Left ventricle myocardium inferior (tissue), 1 donor: ENCODE data around the gene PIP4K2C. TPM values are rescaled to one million over a fixed set of nuclear protein-coding genes. Genes with fewer than 3 reads are reported as not detected.

Experiments used
- DNase-seq: peaks from one replicate; pipeline ENCODE4 v3.0.0-alpha.2; 2020
- H3K27ac ChIP-seq: fragments of 200-600 bp; replicated peaks from 2 replicates; pipeline ENCODE4 v1.8.0; 2021
- H3K27me3 ChIP-seq: fragments of 200-600 bp; 2 replicates; pipeline ENCODE4 v1.8.0; 2021; ENCODE audit warnings: low read depth
- H3K36me3 ChIP-seq: fragments of 200-600 bp; 2 replicates; pipeline ENCODE4 v1.8.0; 2021
- H3K4me1 ChIP-seq: fragments of 200-600 bp; 2 replicates; pipeline ENCODE4 v1.8.0; 2021
- H3K4me3 ChIP-seq: fragments of 200-600 bp; 2 replicates; pipeline ENCODE4 v1.8.0; 2021; ENCODE audit warnings: mild to moderate bottlenecking, moderate library complexity
- H3K9me3 ChIP-seq: fragments of 200-600 bp; replicated peaks from 2 replicates; pipeline ENCODE4 v1.8.0; 2021
- intact Hi-C: fragments of 100-400 bp; cut with micrococcal nuclease; formaldehyde crosslinking; loops from one replicate; pipeline ENCODE4 v1.11.0; 2022
- total RNA-seq: library from RNA; stranded (reverse); fragmentation: NEBNext Ultra II Directional; extraction: Animal tissue kit (Norgen Biotek cat#: 25700); gene quantifications from one replicate; pipeline ENCODE4 v1.2.1, GENCODE V29; 2021
- TF ChIP-seq, protein P1 (sequence below): fragments of 200-600 bp; IDR thresholded peaks from 2 replicates; pipeline ENCODE4 v1.8.0; 2021; ENCODE audit warnings: antibody characterized with exemption, mild to moderate bottlenecking, borderline replicate concordance
- donor health status: DM: no; HTN: yes; CAD: no; lungs with severe emphysema.

PIP4K2C gene
- total RNA-seq, 1 donor from 2014 or later = 12.3 TPM

DNA sequence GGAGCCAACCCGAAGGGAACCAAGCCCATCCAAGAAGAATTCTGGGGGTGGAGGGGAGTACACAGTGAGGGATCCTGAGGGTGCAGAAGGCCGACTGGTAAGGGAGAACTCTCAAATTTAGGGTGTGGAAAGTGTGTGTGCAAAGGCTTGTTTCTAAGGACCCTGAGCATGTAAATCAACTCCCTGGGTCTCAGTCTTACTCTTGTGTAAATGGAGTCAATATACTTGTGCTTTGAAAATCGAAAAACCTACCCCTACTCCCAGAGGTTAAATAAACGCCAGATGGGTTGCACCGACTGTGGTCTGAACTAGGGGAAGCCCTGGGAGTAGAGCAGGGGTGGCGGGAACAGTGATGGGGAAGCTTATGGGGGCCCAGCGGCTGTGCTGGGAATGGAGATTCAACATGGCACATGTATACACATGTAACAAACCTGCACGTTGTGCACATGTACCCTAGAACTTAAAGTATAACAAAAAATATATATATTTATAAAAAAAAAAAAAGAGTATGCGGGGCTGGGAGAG lies 36.0 kb downstream of the PIP4K2C start:
- Histone ChIP-seq H3K27ac (no peak overlapping the region), H3K36me3 (peaks cover 9% of the 10 kb centered on the region)
- TF ChIP-seq, protein P1, sequence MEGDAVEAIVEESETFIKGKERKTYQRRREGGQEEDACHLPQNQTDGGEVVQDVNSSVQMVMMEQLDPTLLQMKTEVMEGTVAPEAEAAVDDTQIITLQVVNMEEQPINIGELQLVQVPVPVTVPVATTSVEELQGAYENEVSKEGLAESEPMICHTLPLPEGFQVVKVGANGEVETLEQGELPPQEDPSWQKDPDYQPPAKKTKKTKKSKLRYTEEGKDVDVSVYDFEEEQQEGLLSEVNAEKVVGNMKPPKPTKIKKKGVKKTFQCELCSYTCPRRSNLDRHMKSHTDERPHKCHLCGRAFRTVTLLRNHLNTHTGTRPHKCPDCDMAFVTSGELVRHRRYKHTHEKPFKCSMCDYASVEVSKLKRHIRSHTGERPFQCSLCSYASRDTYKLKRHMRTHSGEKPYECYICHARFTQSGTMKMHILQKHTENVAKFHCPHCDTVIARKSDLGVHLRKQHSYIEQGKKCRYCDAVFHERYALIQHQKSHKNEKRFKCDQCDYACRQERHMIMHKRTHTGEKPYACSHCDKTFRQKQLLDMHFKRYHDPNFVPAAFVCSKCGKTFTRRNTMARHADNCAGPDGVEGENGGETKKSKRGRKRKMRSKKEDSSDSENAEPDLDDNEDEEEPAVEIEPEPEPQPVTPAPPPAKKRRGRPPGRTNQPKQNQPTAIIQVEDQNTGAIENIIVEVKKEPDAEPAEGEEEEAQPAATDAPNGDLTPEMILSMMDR = no peak

DNA sequence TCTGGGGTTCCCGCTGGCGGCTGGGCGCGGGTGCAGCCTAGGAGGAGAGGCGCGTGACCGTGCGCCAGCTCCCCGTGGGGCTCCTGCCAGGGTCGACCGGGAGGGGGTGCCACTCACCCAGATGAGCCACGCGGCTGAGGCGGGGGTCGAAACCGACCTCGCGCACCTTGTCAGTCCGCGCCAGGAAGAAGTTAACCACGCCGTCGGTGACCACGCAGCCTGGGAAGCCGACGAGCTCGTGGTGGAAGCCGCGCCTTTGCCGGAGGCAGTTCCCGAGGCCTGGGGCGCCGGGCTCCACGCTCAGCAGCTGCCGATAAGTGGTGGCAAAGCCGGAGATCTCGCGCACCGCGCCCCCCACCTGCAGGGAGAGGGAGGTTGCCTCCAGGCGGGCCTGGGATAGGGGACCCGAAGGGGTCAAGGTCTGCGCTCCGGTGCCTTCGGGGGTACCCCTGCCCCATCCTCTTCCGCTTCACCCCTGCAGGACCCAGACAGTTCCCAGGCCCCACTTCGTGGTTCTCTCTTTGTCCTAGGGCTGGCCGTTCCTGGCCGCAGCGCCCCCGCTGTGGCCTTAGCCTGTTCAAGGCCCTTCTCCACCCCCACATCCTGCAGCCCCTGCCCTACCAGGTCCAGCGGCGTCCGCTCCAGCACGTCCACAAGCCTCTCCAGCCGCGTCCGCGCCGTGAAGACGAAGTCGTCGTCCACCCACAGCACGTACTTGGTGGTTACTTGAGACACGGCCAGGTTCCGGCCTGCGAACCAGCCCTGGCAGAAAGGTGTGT lies 36.7 kb downstream of the PIP4K2C start:
- TF ChIP-seq, protein P1 = no peak
- peaks cover 91% of the 10 kb centered on the region for H3K27me3 ChIP-seq
- no peaks in the 10 kb centered on the region for H3K9me3 ChIP-seq
- no peak for DNase-seq
- no peak overlapping the region for H3K27ac ChIP-seq
- peaks cover 9% of the 10 kb centered on the region for H3K36me3 ChIP-seq
- H3K4me1 ChIP-seq = peaks cover 20% of the 10 kb centered on the region
- H3K4me3 ChIP-seq = peak overlapping the region; percentile 27
- intact Hi-C loops = no loop called here

More for the DNA sequence above, 36.0 kb downstream of the PIP4K2C start:
- Histone ChIP-seq H3K4me1 (peaks cover 16% of the 10 kb centered on the region), H3K27me3 (peaks cover 91% of the 10 kb centered on the region), H3K4me3 (no peak overlapping the region), H3K9me3 (no peaks in the 10 kb centered on the region)
- intact Hi-C loops = no loop called here
- DNase-seq = no peak

DNA sequence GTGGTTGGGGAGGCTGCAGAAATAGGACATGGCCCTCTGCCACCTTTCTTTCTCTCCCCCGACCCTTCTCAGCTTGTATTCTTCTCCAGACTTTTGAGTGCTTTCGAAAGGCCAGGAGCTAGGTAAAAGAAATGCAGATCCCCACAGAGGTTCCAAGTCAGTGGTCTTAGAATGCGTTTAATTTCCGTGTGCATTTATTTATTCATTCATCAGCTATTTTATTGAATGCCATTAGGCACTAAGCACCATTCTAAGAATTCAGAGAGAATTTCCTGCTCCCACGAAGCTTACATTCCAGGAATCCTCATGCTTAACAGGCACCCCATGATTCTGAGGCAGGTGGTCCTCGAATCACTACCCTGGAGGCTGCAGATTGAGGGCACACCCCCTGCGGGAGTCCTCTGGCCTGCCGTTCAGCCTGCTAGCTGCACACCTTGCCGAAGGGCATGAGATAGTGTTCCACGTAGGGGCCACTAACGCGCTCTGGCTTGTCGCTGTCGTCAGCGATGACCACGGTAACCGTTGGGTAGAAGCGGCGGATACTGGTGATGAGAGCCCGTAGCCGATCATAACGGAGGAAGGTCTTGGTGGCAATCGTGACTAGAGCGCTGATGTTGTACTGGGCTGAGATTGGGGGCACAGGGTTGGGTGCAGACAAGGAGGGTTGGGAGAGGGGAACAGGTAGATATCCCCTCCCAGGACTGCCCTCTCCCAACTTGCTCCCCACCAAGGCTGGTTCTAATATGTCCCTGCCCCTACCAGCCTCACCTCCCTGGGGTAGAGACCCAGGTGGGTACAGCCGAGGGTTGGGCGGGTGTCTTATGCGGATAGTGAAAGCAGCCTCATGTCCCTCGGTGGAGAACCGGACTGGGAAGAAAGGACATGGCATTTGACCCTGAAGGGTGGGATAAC lies 37.5 kb downstream of the PIP4K2C start:
- peaks cover 29% of the 10 kb centered on the region for H3K4me1 ChIP-seq
- TF ChIP-seq, protein P1 = no peak
- H3K9me3 ChIP-seq = no peaks in the 10 kb centered on the region
- peaks cover 90% of the 10 kb centered on the region for H3K27me3 ChIP-seq
- intact Hi-C loops = no loop called here
- peaks cover 6% of the 10 kb centered on the region for H3K36me3 ChIP-seq
- no peak for DNase-seq
- no peak overlapping the region for H3K4me3 ChIP-seq
- no peak overlapping the region for H3K27ac ChIP-seq

DNA sequence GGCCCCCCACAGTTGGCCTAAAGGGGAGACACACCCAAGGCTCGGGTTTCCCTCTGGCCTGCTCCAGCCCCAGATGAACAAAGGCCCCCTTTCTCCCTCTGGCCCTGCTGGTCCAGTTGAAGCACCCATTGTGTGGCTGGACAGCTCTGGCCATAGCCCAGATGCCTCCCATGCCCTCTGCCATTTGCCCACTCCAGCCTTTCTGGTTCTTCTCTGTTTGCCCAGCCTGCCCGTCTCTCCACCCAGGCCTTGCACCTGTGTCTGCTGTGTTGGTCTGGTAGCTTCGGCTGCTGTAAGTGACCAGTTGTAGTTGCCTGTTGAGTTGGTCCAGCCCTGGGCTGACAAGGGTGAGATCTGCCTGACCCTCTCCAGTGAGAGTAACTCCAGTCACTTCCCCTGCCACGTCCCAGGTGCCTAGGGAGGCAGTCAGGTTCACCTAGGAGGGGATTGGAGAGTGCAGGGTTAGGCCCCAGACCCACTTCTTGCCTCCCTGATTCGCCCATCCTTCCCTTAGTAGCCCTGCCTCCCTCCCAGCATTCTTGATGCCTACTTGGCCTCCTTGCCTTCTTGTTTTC lies 39.0 kb downstream of the PIP4K2C start:
- no peak overlapping the region for H3K27ac ChIP-seq
- intact Hi-C loops = no loop called here
- no peak for DNase-seq
- TF ChIP-seq, protein P1 = no peak
- H3K27me3 ChIP-seq = peaks cover 81% of the 10 kb centered on the region
- no peak overlapping the region for H3K4me3 ChIP-seq
- peaks cover 30% of the 10 kb centered on the region for H3K4me1 ChIP-seq
- H3K9me3 ChIP-seq = no peaks in the 10 kb centered on the region
- peaks cover 5% of the 10 kb centered on the region for H3K36me3 ChIP-seq

DNA sequence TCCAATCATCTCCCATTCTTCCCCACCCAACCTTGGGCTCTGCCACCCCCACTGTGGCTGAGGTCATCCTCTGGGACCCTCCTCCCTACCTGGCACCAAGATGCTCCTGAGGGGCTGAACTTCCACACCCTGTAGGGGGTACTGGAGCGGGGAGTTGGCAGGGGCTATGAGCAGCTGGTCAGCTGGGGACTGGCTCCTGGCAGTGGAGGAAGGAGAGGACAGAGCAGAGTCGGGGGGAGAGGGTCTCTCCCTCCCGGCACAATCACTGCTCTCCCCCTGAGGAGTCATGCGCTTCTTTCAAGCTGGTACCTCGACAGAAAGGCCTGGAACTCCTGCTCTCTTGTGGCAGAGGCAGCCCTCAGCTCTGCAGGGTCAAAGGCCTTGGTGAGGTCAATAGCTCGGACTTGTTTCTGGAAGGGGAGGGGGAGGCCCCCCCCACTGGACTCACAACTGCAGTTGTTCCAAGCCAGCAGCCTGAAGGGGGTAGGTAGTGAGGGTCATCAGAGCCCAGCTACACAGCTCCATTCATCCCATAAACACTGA lies 40.0 kb downstream of the PIP4K2C start:
- H3K4me1 ChIP-seq = peaks cover 30% of the 10 kb centered on the region
- peaks cover 77% of the 10 kb centered on the region for H3K27me3 ChIP-seq
- peak overlapping the region; percentile 80 for H3K4me3 ChIP-seq
- TF ChIP-seq, protein P1 = no peak
- no peaks in the 10 kb centered on the region for H3K9me3 ChIP-seq
- DNase-seq = no peak
- intact Hi-C loops = no loop called here
- H3K27ac ChIP-seq = no peak overlapping the region
- peaks cover 5% of the 10 kb centered on the region for H3K36me3 ChIP-seq
